ENCODE measurements around the gene MEF2D.

Gene MEF2D

GRCh38 chr1:156538711-156539440 lies 38.3 kb upstream of the MEF2D start:
- Histone ChIP-seq H3K9ac (ENCODE audit: low read depth, low read length) (no peak overlapping the region), H3K9me3 (ENCODE audit: insufficient read depth, low read depth, low read length) (no peaks in the 10 kb centered on the region), H3K4me3 (ENCODE audit: low read length) (no peak overlapping the region), H3K27ac (ENCODE audit: low read depth, low read length) (no peak overlapping the region), H3K27me3 (ENCODE audit: insufficient read depth, low read length) (no peaks in the 10 kb centered on the region), H3K4me1 (ENCODE audit: insufficient read depth, low read length) (no peaks in the 10 kb centered on the region), H3K36me3 (ENCODE audit: insufficient read depth, low read length) (peaks cover 80% of the 10 kb centered on the region)
- 84% methylated on average over 10 of the region's 10 CpGs for WGBS

DNA sequence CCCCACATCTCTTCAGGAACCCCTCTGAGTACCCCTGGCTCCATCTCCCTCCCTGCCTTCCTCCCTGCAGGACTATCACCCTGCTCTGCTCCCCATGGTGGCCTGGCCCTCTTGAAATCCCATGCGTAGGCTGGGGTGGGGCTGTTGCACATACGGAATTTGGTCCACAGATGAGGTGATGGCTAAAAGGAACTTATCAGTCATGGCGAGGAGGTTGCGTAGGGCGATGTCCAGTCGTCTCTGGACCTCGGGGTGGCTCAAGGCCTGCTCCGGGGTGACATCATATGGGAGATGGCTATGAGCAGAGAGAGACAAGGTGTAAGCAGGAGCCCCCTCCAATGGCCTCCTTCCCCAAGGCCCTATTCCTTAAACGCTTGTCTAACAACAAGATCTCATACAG lies 36.5 kb upstream of the MEF2D start:
- Histone ChIP-seq H3K27ac (ENCODE audit: low read depth, low read length) (no peak overlapping the region), H3K9me3 (ENCODE audit: insufficient read depth, low read depth, low read length) (no peaks in the 10 kb centered on the region), H3K9ac (ENCODE audit: low read depth, low read length) (no peak overlapping the region), H3K27me3 (ENCODE audit: insufficient read depth, low read length) (no peaks in the 10 kb centered on the region), H3K4me3 (ENCODE audit: low read length) (no peak overlapping the region), H3K36me3 (ENCODE audit: insufficient read depth, low read length) (peaks cover 89% of the 10 kb centered on the region), H3K4me1 (ENCODE audit: insufficient read depth, low read length) (no peaks in the 10 kb centered on the region)
- WGBS, result 96% methylated on average over 9 of the region's 9 CpGs

- Histone ChIP-seq H3K27ac (ENCODE audit: low read depth, low read length) (no peak overlapping the region), H3K4me3 (ENCODE audit: low read length) (no peak overlapping the region), H3K4me1 (ENCODE audit: insufficient read depth, low read length) (no peaks in the 10 kb centered on the region), H3K9ac (ENCODE audit: low read depth, low read length) (no peak overlapping the region), H3K9me3 (ENCODE audit: insufficient read depth, low read depth, low read length) (no peaks in the 10 kb centered on the region), H3K36me3 (ENCODE audit: insufficient read depth, low read length) (peaks cover 83% of the 10 kb centered on the region), H3K27me3 (ENCODE audit: insufficient read depth, low read length) (no peaks in the 10 kb centered on the region)
- 94% methylated on average over 12 of the region's 12 CpGs for WGBS
Observed at GRCh38 chr1:156534424-156535060, 34.0 kb upstream of the MEF2D start.

DNA sequence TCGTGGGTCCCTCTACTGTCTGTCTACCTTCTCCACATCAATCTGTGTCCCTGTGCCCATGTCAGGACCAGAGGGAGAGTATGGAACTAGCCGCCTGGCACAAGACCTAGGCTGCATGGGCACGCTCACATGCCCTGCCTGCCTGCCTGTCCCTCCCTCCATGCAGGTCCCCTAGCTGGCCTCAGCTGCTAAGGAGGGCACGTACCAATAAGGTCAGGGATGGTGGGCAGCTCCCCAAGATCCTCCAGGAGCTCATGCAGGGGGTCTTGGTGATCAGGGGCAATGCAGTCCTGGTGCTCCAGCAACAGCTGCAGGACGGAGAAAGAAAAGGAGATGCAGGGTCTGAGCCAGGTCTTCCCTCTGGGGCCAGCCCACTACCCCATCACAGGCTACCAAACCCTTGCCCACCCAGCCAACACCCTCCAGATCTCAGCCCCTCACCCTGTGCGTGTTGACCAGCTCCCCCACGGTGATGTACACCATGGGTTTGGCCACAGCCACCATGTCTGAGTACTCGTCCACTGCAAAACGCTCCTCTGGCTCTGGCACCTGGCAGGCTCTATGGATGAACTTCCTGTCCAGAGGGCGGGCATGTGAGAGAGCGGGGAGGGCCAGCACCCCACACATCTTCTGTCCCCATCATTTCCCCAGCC lies 33.1 kb upstream of the MEF2D start:
- WGBS, result 93% methylated on average over 11 of the region's 11 CpGs
- Histone ChIP-seq H3K4me3 (ENCODE audit: low read length) (no peak overlapping the region), H3K27ac (ENCODE audit: low read depth, low read length) (no peak overlapping the region), H3K9ac (ENCODE audit: low read depth, low read length) (no peak overlapping the region), H3K4me1 (ENCODE audit: insufficient read depth, low read length) (no peaks in the 10 kb centered on the region), H3K27me3 (ENCODE audit: insufficient read depth, low read length) (no peaks in the 10 kb centered on the region), H3K9me3 (ENCODE audit: insufficient read depth, low read depth, low read length) (no peaks in the 10 kb centered on the region), H3K36me3 (ENCODE audit: insufficient read depth, low read length) (peaks cover 83% of the 10 kb centered on the region)

DNA sequence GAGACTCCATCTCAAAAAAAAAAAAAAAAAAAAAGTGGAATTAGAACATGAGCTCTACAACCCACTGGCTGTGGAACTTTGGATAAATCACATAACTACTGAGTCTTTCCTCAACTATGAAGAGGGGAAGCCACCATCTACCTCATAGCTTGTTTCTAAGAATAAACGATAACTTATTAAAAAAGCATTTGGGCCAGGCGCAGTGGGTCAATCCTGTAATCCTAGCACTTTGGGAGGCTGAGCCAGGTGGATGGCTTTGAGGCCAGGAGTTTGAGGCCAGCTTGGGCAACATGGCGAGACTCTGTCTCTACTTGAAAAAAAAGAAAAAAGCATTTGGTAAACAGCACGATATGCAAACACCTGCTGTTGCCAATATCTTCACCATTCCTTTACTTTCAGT lies 31.8 kb upstream of the MEF2D start:
- H3K9me3 ChIP-seq (ENCODE audit: insufficient read depth, low read depth, low read length), result no peaks in the 10 kb centered on the region
- no peaks in the 10 kb centered on the region for H3K4me1 ChIP-seq (ENCODE audit: insufficient read depth, low read length)
- H3K27ac ChIP-seq (ENCODE audit: low read depth, low read length), result no peak overlapping the region
- H3K27me3 ChIP-seq (ENCODE audit: insufficient read depth, low read length), result no peaks in the 10 kb centered on the region
- no peak overlapping the region for H3K9ac ChIP-seq (ENCODE audit: low read depth, low read length)
- peaks cover 85% of the 10 kb centered on the region for H3K36me3 ChIP-seq (ENCODE audit: insufficient read depth, low read length)
- no peak overlapping the region for H3K4me3 ChIP-seq (ENCODE audit: low read length)
- 100% methylated on average over 3 of the region's 4 CpGs for WGBS

GRCh38 chr1:156530006-156530405 lies 29.4 kb upstream of the MEF2D start:
- Histone ChIP-seq H3K27me3 (ENCODE audit: insufficient read depth, low read length) (no peaks in the 10 kb centered on the region), H3K27ac (ENCODE audit: low read depth, low read length) (no peak overlapping the region), H3K4me1 (ENCODE audit: insufficient read depth, low read length) (peaks cover 11% of the 10 kb centered on the region; the same call in 1 of the 2 replicates), H3K4me3 (ENCODE audit: low read length) (no peak overlapping the region), H3K9ac (ENCODE audit: low read depth, low read length) (no peak overlapping the region), H3K36me3 (ENCODE audit: insufficient read depth, low read length) (peaks cover 66% of the 10 kb centered on the region), H3K9me3 (ENCODE audit: insufficient read depth, low read depth, low read length) (no peaks in the 10 kb centered on the region)
- WGBS, result 94% methylated on average over 18 of the region's 18 CpGs

- H3K36me3 ChIP-seq (ENCODE audit: insufficient read depth, low read length), result peaks cover 62% of the 10 kb centered on the region
Observed at GRCh38 chr1:156528875-156529425, 28.4 kb upstream of the MEF2D start.

DNA sequence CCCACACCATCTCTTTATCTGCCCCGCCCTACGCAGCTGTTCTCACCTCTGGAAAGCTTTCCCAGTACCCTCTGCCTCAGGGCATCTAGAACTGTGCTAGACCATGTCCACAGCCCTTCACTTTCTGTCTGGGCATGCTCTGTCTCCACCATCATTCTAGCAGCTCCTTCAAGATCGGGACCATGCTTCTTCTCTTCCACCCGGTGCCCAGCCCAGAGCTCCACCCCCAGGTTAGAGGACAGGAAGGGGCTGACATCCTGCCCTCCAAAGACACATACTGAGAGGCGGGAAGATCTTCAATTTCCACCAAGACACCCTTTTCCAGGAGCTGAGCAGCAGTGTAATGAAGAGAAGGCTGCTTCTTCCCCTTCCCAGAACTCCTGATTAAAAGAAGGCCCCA lies 27.7 kb upstream of the MEF2D start:
- H3K9me3 ChIP-seq (ENCODE audit: insufficient read depth, low read depth, low read length), result no peaks in the 10 kb centered on the region
- H3K36me3 ChIP-seq (ENCODE audit: insufficient read depth, low read length), result peaks cover 55% of the 10 kb centered on the region
- H3K27me3 ChIP-seq (ENCODE audit: insufficient read depth, low read length), result no peaks in the 10 kb centered on the region
- peaks cover 11% of the 10 kb centered on the region; the same call in 1 of the 2 replicates for H3K4me1 ChIP-seq (ENCODE audit: insufficient read depth, low read length)
- no peak overlapping the region for H3K4me3 ChIP-seq (ENCODE audit: low read length)
- H3K9ac ChIP-seq (ENCODE audit: low read depth, low read length), result no peak overlapping the region
- H3K27ac ChIP-seq (ENCODE audit: low read depth, low read length), result no peak overlapping the region
- WGBS, result 86% methylated on average over 5 of the region's 5 CpGs

More at GRCh38 chr1:156528875-156529425, 28.4 kb upstream of the MEF2D start:
- no peaks in the 10 kb centered on the region for H3K27me3 ChIP-seq (ENCODE audit: insufficient read depth, low read length)
- H3K9me3 ChIP-seq (ENCODE audit: insufficient read depth, low read depth, low read length), result no peaks in the 10 kb centered on the region
- peaks cover 11% of the 10 kb centered on the region; the same call in 1 of the 2 replicates for H3K4me1 ChIP-seq (ENCODE audit: insufficient read depth, low read length)
- H3K27ac ChIP-seq (ENCODE audit: low read depth, low read length), result no peak overlapping the region
- no peak overlapping the region for H3K9ac ChIP-seq (ENCODE audit: low read depth, low read length)
- H3K4me3 ChIP-seq (ENCODE audit: low read length), result no peak overlapping the region
- 93% methylated on average over 8 of the region's 8 CpGs for WGBS

- Histone ChIP-seq H3K27me3 (ENCODE audit: insufficient read depth, low read length) (no peaks in the 10 kb centered on the region), H3K4me3 (ENCODE audit: low read length) (no peak overlapping the region), H3K9ac (ENCODE audit: low read depth, low read length) (no peak overlapping the region), H3K4me1 (ENCODE audit: insufficient read depth, low read length) (peaks cover 11% of the 10 kb centered on the region; the same call in 1 of the 2 replicates), H3K36me3 (ENCODE audit: insufficient read depth, low read length) (peaks cover 48% of the 10 kb centered on the region), H3K9me3 (ENCODE audit: insufficient read depth, low read depth, low read length) (no peaks in the 10 kb centered on the region), H3K27ac (ENCODE audit: low read depth, low read length) (no peak overlapping the region)
- WGBS, result 96% methylated on average over 2 of the region's 2 CpGs
Observed at GRCh38 chr1:156527584-156527983, 27.0 kb upstream of the MEF2D start.

- peaks cover 41% of the 10 kb centered on the region for H3K36me3 ChIP-seq (ENCODE audit: insufficient read depth, low read length)
- no peak overlapping the region for H3K9ac ChIP-seq (ENCODE audit: low read depth, low read length)
- WGBS, result 80% methylated on average over 2 of the region's 2 CpGs
- H3K9me3 ChIP-seq (ENCODE audit: insufficient read depth, low read depth, low read length), result no peaks in the 10 kb centered on the region
- no peak overlapping the region for H3K4me3 ChIP-seq (ENCODE audit: low read length)
- H3K27ac ChIP-seq (ENCODE audit: low read depth, low read length), result no peak overlapping the region
- no peaks in the 10 kb centered on the region for H3K27me3 ChIP-seq (ENCODE audit: insufficient read depth, low read length)
- H3K4me1 ChIP-seq (ENCODE audit: insufficient read depth, low read length), result peaks cover 11% of the 10 kb centered on the region; the same call in 1 of the 2 replicates
Observed at GRCh38 chr1:156525856-156526489, 25.4 kb upstream of the MEF2D start.

All from HUES64 (cell line).